ENCODE results near the gene KNL1. TPM values are rescaled to one million over a fixed set of nuclear protein-coding genes. Genes with fewer than 3 reads are reported as not detected.

Gene KNL1
- total and polyA plus RNA-seq, 2 donors (not counting 3 experiments of a cell fraction or from before 2014, with no cell fraction given), result 4.0 to 31.8 TPM

DNA sequence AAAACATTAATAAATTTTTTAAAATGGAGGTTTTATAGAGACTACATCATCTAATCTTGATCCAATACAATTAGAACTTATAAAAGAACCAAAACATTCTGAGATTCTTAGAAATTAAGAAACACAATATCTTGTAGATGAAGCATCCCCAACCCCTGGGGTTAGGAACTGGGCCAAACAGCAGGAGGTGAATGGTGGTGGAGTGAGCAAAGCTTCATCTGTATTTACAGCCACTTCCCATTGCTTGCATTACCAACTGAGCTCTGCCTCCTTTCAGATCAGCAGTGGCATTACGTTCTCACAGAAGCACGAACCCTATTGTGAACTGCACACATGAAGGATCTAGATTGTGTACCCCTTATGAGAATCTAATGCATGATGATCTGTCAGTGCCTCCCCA, 36.3 kb downstream of the KNL1 start:
- H3K27me3 ChIP-seq (ENCODE audit: control insufficient read depth in 2 of 2, insufficient read depth in 2 of 2, low read length in 2 of 2), result no peaks in the 10 kb centered on the region
- ChIA-PET POLR2A (no interaction called here), CTCF (no interaction called here)
- no peak for TF ChIP-seq FOS (IDR thresholded peaks at IDR 0.05; ENCODE audit: borderline replicate concordance, insufficient read depth, low read length)
- TF ChIP-seq POLR2A (IDR thresholded peaks at IDR 0.05; ENCODE audit: low read depth, low read length), result no peak
- no peak for TF ChIP-seq POLR2AphosphoS5 (IDR thresholded peaks at IDR 0.05; ENCODE audit: insufficient read depth, low read depth, low read length)
- H3K4me1 ChIP-seq (ENCODE audit: control insufficient read depth, extremely low read depth, insufficient read depth, low read length), result no peaks in the 10 kb centered on the region
- no peak for FAIRE-seq
- H3K9me1 ChIP-seq (replicated peaks; ENCODE audit: control insufficient read depth, extremely low read depth, insufficient read depth, low read length), result no peaks in the 10 kb centered on the region
- intact Hi-C loops (cut with micrococcal nuclease) (no loop called here), dilution Hi-C loops (cut with MboI; ENCODE audit: extremely low pct_ligation_motif_present, low sequenced_read_pairs) (no loop called here)
- no peaks in the 10 kb centered on the region for H3K9me3 ChIP-seq (replicated peaks; ENCODE audit: control insufficient read depth, insufficient read depth, low read length)
- H3K4me3 ChIP-seq (replicated peaks in 1 of 3; ENCODE audit: insufficient read depth in 1 of 3, low read depth in 1 of 3, low read length in 3 of 3), result no peak overlapping the region
- H3K36me3 ChIP-seq (ENCODE audit: control insufficient read depth in 2 of 2, extremely low read depth in 1 of 2, insufficient read depth in 2 of 2, low read length in 2 of 2), result no peaks in the 10 kb centered on the region
- H4K20me1 ChIP-seq (replicated peaks; ENCODE audit: control insufficient read depth, extremely low read depth, insufficient read depth, low read length), result no peaks in the 10 kb centered on the region
- H2AFZ ChIP-seq (ENCODE audit: low read depth, low read length), result no peak overlapping the region
- no peak overlapping the region for H3K27ac ChIP-seq (ENCODE audit: insufficient read depth, low read depth, low read length)
- no TSS peak for BruUV-seq (replicated peaks)
- no peaks in the 10 kb centered on the region for H3K79me2 ChIP-seq (ENCODE audit: control insufficient read depth, insufficient read depth, low read length)
- no peak for DNase-seq (ENCODE audit: low read depth, low spot score)
- H3K4me2 ChIP-seq (ENCODE audit: insufficient read depth, low read length), result no peak overlapping the region
- no peak overlapping the region for H3K9ac ChIP-seq (replicated peaks; ENCODE audit: extremely low read depth, insufficient read depth, low read length)

DNA sequence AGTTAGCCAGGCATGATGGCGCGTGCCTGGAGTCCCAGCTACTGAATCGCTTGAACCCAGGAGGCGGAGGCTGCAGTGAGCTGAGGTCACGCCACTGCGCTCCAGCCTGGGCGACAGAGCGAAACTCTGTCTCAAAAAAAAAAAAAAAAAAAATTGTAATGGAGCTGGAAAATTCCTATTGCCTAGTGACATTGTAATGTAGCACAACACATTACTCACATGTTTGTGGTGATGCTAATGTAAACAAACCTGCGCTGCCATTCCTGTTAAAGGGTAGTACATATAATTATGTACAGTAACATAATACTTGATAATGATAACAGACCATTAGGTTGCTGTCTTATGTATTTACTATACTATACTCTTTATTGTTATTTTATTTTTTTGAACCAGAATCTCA, 39.1 kb downstream of the KNL1 start:
- Histone ChIP-seq H3K4me3 (replicated peaks in 1 of 3; ENCODE audit: insufficient read depth in 1 of 3, low read depth in 1 of 3, low read length in 3 of 3) (no peak overlapping the region), H3K9me3 (replicated peaks; ENCODE audit: control insufficient read depth, insufficient read depth, low read length) (no peaks in the 10 kb centered on the region), H3K9ac (replicated peaks; ENCODE audit: extremely low read depth, insufficient read depth, low read length) (no peak overlapping the region), H4K20me1 (replicated peaks; ENCODE audit: control insufficient read depth, extremely low read depth, insufficient read depth, low read length) (no peaks in the 10 kb centered on the region), H3K9me1 (replicated peaks; ENCODE audit: control insufficient read depth, extremely low read depth, insufficient read depth, low read length) (no peaks in the 10 kb centered on the region), H3K36me3 (ENCODE audit: control insufficient read depth in 2 of 2, extremely low read depth in 1 of 2, insufficient read depth in 2 of 2, low read length in 2 of 2) (peaks cover 0 to 2% of the 10 kb centered on the region in 2 experiments), H3K27ac (ENCODE audit: insufficient read depth, low read depth, low read length) (no peak overlapping the region), H3K4me2 (ENCODE audit: insufficient read depth, low read length) (no peak overlapping the region), H3K4me1 (ENCODE audit: control insufficient read depth, extremely low read depth, insufficient read depth, low read length) (no peaks in the 10 kb centered on the region), H3K79me2 (ENCODE audit: control insufficient read depth, insufficient read depth, low read length) (no peaks in the 10 kb centered on the region), H3K27me3 (ENCODE audit: control insufficient read depth in 2 of 2, insufficient read depth in 2 of 2, low read length in 2 of 2) (no peaks in the 10 kb centered on the region), H2AFZ (ENCODE audit: low read depth, low read length) (no peak overlapping the region)
- FAIRE-seq, result no peak
- no peak for TF ChIP-seq FOS (IDR thresholded peaks at IDR 0.05; ENCODE audit: borderline replicate concordance, insufficient read depth, low read length)
- TF ChIP-seq GATA2 (IDR thresholded peaks at IDR 0.05; ENCODE audit: insufficient read depth, insufficient read length, low read depth, low read length), result no peak
- TF ChIP-seq, protein P1, sequence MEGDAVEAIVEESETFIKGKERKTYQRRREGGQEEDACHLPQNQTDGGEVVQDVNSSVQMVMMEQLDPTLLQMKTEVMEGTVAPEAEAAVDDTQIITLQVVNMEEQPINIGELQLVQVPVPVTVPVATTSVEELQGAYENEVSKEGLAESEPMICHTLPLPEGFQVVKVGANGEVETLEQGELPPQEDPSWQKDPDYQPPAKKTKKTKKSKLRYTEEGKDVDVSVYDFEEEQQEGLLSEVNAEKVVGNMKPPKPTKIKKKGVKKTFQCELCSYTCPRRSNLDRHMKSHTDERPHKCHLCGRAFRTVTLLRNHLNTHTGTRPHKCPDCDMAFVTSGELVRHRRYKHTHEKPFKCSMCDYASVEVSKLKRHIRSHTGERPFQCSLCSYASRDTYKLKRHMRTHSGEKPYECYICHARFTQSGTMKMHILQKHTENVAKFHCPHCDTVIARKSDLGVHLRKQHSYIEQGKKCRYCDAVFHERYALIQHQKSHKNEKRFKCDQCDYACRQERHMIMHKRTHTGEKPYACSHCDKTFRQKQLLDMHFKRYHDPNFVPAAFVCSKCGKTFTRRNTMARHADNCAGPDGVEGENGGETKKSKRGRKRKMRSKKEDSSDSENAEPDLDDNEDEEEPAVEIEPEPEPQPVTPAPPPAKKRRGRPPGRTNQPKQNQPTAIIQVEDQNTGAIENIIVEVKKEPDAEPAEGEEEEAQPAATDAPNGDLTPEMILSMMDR (IDR thresholded peaks at IDR 0.05; ENCODE audit: extremely low read depth in 1 of 2, insufficient read depth in 1 of 2, low read depth in 1 of 2, low read length in 2 of 2), result no peak
- no peak for TF ChIP-seq EZH2 (IDR thresholded peaks at IDR 0.05; ENCODE audit: borderline replicate concordance, low read depth, low read length, severe bottlenecking)
- no peak for TF ChIP-seq POLR2A (IDR thresholded peaks at IDR 0.05; ENCODE audit: low read depth, low read length)
- TF ChIP-seq, protein P2, sequence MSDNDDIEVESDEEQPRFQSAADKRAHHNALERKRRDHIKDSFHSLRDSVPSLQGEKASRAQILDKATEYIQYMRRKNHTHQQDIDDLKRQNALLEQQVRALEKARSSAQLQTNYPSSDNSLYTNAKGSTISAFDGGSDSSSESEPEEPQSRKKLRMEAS (IDR thresholded peaks at IDR 0.05; ENCODE audit: insufficient read depth, insufficient read length), result no peak
- no peak for TF ChIP-seq JUN (IDR thresholded peaks at IDR 0.05; ENCODE audit: borderline replicate concordance, insufficient read depth, insufficient read length, low read depth)
- no peak for TF ChIP-seq POLR2AphosphoS5 (IDR thresholded peaks at IDR 0.05; ENCODE audit: insufficient read depth, low read depth, low read length)
- no peak for TF ChIP-seq MYC (IDR thresholded peaks at IDR 0.05; ENCODE audit: low read depth, low read length)
- no TSS peak for BruUV-seq (replicated peaks)
- ChIA-PET CTCF (interaction anchor here (1.2 kb wide), 1 partner anchor 44 kb away, joined by 3 read pairs; no protein-coding TSS in a partner anchor), POLR2A (interaction anchor here (0.7 kb wide), 1 partner anchor 15 kb away, joined by 3 read pairs; no protein-coding TSS in a partner anchor)
- dilution Hi-C loops (cut with MboI; ENCODE audit: extremely low pct_ligation_motif_present, low sequenced_read_pairs) (no loop called here), intact Hi-C loops (cut with micrococcal nuclease) (no loop called here)
- DNase-seq (ENCODE audit: low read depth, low spot score), result no peak

Measured in endothelial cell of umbilical vein (primary cell).